Breast epithelium (tissue), 4 donors: Measurements from ENCODE around the gene MCM3AP. TPM values are rescaled to one million over a fixed set of nuclear protein-coding genes. Genes with fewer than 3 reads are reported as not detected.

ENCODE experiments used
- DNase-seq, 2 donors: peaks; one replicate each; pipeline ENCODE4 v3.0.0-alpha.2; 2019; ENCODE audit warnings: low spot score in 2 of 2
- H3K27ac ChIP-seq, 2 donors: fragments of 200-600 bp; sonication (generic) in 1 of 2; one replicate each; pipeline ENCODE4 v1.5.1; 2016 to 2019; ENCODE audit warnings: mild to moderate bottlenecking in 1 of 2
- H3K27me3 ChIP-seq, 2 donors: fragments of 200-600 bp; sonication (generic) in 1 of 2; one replicate each; pipeline versions ENCODE4 v1.5.1 to v1.6.0; 2017 to 2019; ENCODE audit warnings: control low read depth in 1 of 2, mild to moderate bottlenecking in 1 of 2
- H3K36me3 ChIP-seq: fragments of 200-600 bp; one replicate; pipeline ENCODE4 v1.5.1; 2019
- H3K4me1 ChIP-seq, 2 donors: fragments of 200-600 bp; sonication (generic); one replicate each; pipeline ENCODE4 v1.5.1; 2016 to 2019; ENCODE audit warnings: control low read depth in 1 of 2
- H3K4me3 ChIP-seq, 3 donors: fragments of 200-600 bp; sonication (generic); 1 replicate in 2 of 3; 2 replicates in 1 of 3; pipeline ENCODE4 v1.5.1; 2016 to 2019; ENCODE audit warnings: mild to moderate bottlenecking in 3 of 3, moderate library complexity in 2 of 3
- H3K9me3 ChIP-seq, 2 donors: fragments of 200-600 bp; sonication (generic) in 1 of 2; one replicate each; pipeline ENCODE4 v1.5.1; 2016 to 2019; ENCODE audit warnings: control low read depth in 1 of 2
- CTCF ChIP-seq, 3 donors: fragments of 450-650 bp; IDR thresholded peaks; one replicate each; pipeline ENCODE4 v1.5.1; 2016 to 2017; ENCODE audit warnings: antibody characterized with exemption in 3 of 3, mild to moderate bottlenecking in 3 of 3, moderate library complexity in 3 of 3
- POLR2A ChIP-seq: fragments of 450-650 bp; IDR thresholded peaks from one replicate; pipeline ENCODE4 v1.6.1; 2016; ENCODE audit warnings: antibody characterized with exemption, mild to moderate bottlenecking, moderate library complexity
- POLR2AphosphoS5 ChIP-seq, 3 donors: sonication (generic); formaldehyde crosslinking; IDR thresholded peaks; one replicate each; pipeline ENCODE4 v1.6.1; 2017; ENCODE audit warnings: antibody characterized with exemption in 3 of 3
- intact Hi-C: fragments of 100-400 bp; cut with DNase I; formaldehyde crosslinking; loops from one replicate; pipeline ENCODE4 v1.15.1; 2023; ENCODE audit warnings: low total_unique reads
- total RNA-seq, 3 donors: library from RNA; depleted of rRNA; stranded (reverse); fragments of >200 nt; gene quantifications; one replicate each; pipeline ENCODE4 v1.1.0, GENCODE V29; 2016

Gene MCM3AP
- total RNA-seq, 3 donors from 2014 or later: 91.5 to 100.0 (median 99.2) TPM

- intact Hi-C loops: no loop called here
- DNase-seq: no peak
- H3K9me3 ChIP-seq: no peaks in the 10 kb centered on the region
- no peak overlapping the region for H3K4me3 ChIP-seq
- H3K36me3 ChIP-seq: peaks cover 30% of the 10 kb centered on the region
- TF ChIP-seq POLR2A (no peak), CTCF (IDR thresholded peaks at IDR 0.05) (no peak), POLR2AphosphoS5 (IDR thresholded peaks at IDR 0.05) (no peak)
- H3K27ac ChIP-seq: no peak overlapping the region
- no peaks in the 10 kb centered on the region for H3K4me1 ChIP-seq
- H3K27me3 ChIP-seq: no peaks in the 10 kb centered on the region
Observed at GRCh38 chr21:46274797-46275390, 10.5 kb downstream of the MCM3AP start.

GRCh38 chr21:46273341-46273740 is 12.1 kb downstream of the MCM3AP start:
- no peak for DNase-seq
- Histone ChIP-seq H3K36me3 (peaks cover 34% of the 10 kb centered on the region), H3K27ac (no peak overlapping the region), H3K4me1 (no peaks in the 10 kb centered on the region), H3K4me3 (no peak overlapping the region), H3K9me3 (no peaks in the 10 kb centered on the region), H3K27me3 (no peaks in the 10 kb centered on the region)
- intact Hi-C loops: no loop called here
- TF ChIP-seq POLR2A (no peak), CTCF (IDR thresholded peaks at IDR 0.05) (no peak)

- TF ChIP-seq CTCF (IDR thresholded peaks at IDR 0.05): no peak
- no peak for TF ChIP-seq POLR2A
- no peak for TF ChIP-seq POLR2AphosphoS5 (IDR thresholded peaks at IDR 0.05)
- Histone ChIP-seq H3K27ac (no peak overlapping the region), H3K4me1 (no peaks in the 10 kb centered on the region), H3K36me3 (peaks cover 27% of the 10 kb centered on the region), H3K9me3 (no peaks in the 10 kb centered on the region), H3K27me3 (no peaks in the 10 kb centered on the region), H3K4me3 (no peak overlapping the region)
- no peak for DNase-seq
- intact Hi-C loops: no loop called here
Observed at GRCh38 chr21:46269466-46269865, 15.9 kb downstream of the MCM3AP start.

- Histone ChIP-seq H3K4me3 (no peak overlapping the region), H3K4me1 (no peaks in the 10 kb centered on the region), H3K27ac (no peak overlapping the region), H3K9me3 (no peaks in the 10 kb centered on the region), H3K36me3 (peaks cover 20% of the 10 kb centered on the region), H3K27me3 (no peaks in the 10 kb centered on the region)
- no peak for TF ChIP-seq CTCF (IDR thresholded peaks at IDR 0.05)
- TF ChIP-seq POLR2A: no peak
- TF ChIP-seq POLR2AphosphoS5 (IDR thresholded peaks at IDR 0.05): no peak
- intact Hi-C loops: no loop called here
- DNase-seq: no peak
Observed at GRCh38 chr21:46268371-46268770, 17.0 kb downstream of the MCM3AP start.

- TF ChIP-seq POLR2AphosphoS5 (IDR thresholded peaks at IDR 0.05) (no peak), POLR2A (no peak)
- Histone ChIP-seq H3K4me3 (no peak overlapping the region), H3K4me1 (no peaks in the 10 kb centered on the region), H3K9me3 (no peaks in the 10 kb centered on the region), H3K27me3 (no peaks in the 10 kb centered on the region), H3K36me3 (peaks cover 17% of the 10 kb centered on the region), H3K27ac (no peak overlapping the region)
- intact Hi-C loops: no loop called here
- DNase-seq: no peak
Observed at GRCh38 chr21:46266946-46267345, 18.5 kb downstream of the MCM3AP start.
